ENCODE results near the gene DDX50. TPM values are rescaled to one million over a fixed set of nuclear protein-coding genes. Genes with fewer than 3 reads are reported as not detected.

The DDX50 gene
- total RNA-seq, 4 donors from 2014 or later, result 25.9 to 52.7 (median 38.3) TPM

- Histone ChIP-seq H3K4me3 (no peak overlapping the region), H3K27me3 (no peaks in the 10 kb centered on the region), H3K27ac (no peak overlapping the region), H3K36me3 (no peaks in the 10 kb centered on the region), H3K9me3 (no peaks in the 10 kb centered on the region), H3K4me1 (no peaks in the 10 kb centered on the region)
- DNase-seq (ENCODE audit: low spot score in 2 of 2), result no peak
- no peak for TF ChIP-seq CTCF (IDR thresholded peaks at IDR 0.05)
- TF ChIP-seq POLR2A (IDR thresholded peaks at IDR 0.05), result no peak
- no peak for TF ChIP-seq EP300 (IDR thresholded peaks at IDR 0.05)
Measured at GRCh38 chr10:68878496-68878895, 22.6 kb upstream of the DDX50 start.

- no peak for DNase-seq (ENCODE audit: low spot score in 2 of 2)
- no peak overlapping the region for H3K4me3 ChIP-seq
- no peaks in the 10 kb centered on the region for H3K27me3 ChIP-seq
- 83 to 97% methylated on average over 2 of the region's 2 CpGs for WGBS, 2 donors
- no peaks in the 10 kb centered on the region for H3K4me1 ChIP-seq
- no peaks in the 10 kb centered on the region for H3K36me3 ChIP-seq
- H3K9me3 ChIP-seq, result no peaks in the 10 kb centered on the region
- TF ChIP-seq CTCF (IDR thresholded peaks at IDR 0.05), result no peak
- TF ChIP-seq POLR2A (IDR thresholded peaks at IDR 0.05), result no peak
- TF ChIP-seq EP300 (IDR thresholded peaks at IDR 0.05), result no peak
- no peak overlapping the region for H3K27ac ChIP-seq
Measured at GRCh38 chr10:68879628-68880027, 21.5 kb upstream of the DDX50 start.

- Histone ChIP-seq H3K9me3 (no peaks in the 10 kb centered on the region), H3K27me3 (no peaks in the 10 kb centered on the region), H3K4me1 (no peaks in the 10 kb centered on the region), H3K27ac (no peak overlapping the region), H3K36me3 (no peaks in the 10 kb centered on the region), H3K4me3 (no peak overlapping the region)
- 92 to 97% methylated on average over 4 of the region's 4 CpGs for WGBS, 2 donors
- TF ChIP-seq EP300 (IDR thresholded peaks at IDR 0.05) (no peak), CTCF (IDR thresholded peaks at IDR 0.05) (no peak), POLR2A (IDR thresholded peaks at IDR 0.05) (no peak)
- no peak for DNase-seq (ENCODE audit: low spot score in 2 of 2)
Measured at GRCh38 chr10:68880181-68880580, 20.9 kb upstream of the DDX50 start.

GRCh38 chr10:68895041-68895440 is 6.1 kb upstream of the DDX50 start:
- TF ChIP-seq POLR2A (IDR thresholded peaks at IDR 0.05), result no peak
- no peak for TF ChIP-seq EP300 (IDR thresholded peaks at IDR 0.05)
- TF ChIP-seq CTCF (IDR thresholded peaks at IDR 0.05), result no peak
- DNase-seq (ENCODE audit: low spot score in 2 of 2), result no peak
- no peak overlapping the region for H3K27ac ChIP-seq
- peaks cover 0 to 11% (median 3%) of the 10 kb centered on the region in 4 donors for H3K4me1 ChIP-seq
- WGBS, 2 donors, result 95 to 97% methylated on average over 2 of the region's 2 CpGs
- no peak overlapping the region for H3K4me3 ChIP-seq
- no peaks in the 10 kb centered on the region for H3K36me3 ChIP-seq
- H3K27me3 ChIP-seq, result no peaks in the 10 kb centered on the region
- no peaks in the 10 kb centered on the region for H3K9me3 ChIP-seq

GRCh38 chr10:68897336-68897741 is 3.8 kb upstream of the DDX50 start:
- WGBS, 2 donors, result 31 to 37% methylated on average over 3 of the region's 3 CpGs
- peak in 1 of 2 donors; percentile 64 for DNase-seq (ENCODE audit: low spot score in 2 of 2)
- no peaks in the 10 kb centered on the region for H3K9me3 ChIP-seq
- no peak overlapping the region for H3K4me3 ChIP-seq
- H3K4me1 ChIP-seq, result peaks cover 0 to 19% (median 9%) of the 10 kb centered on the region in 4 donors
- TF ChIP-seq CTCF (IDR thresholded peaks at IDR 0.05) (peak; percentile 26 to 67 (median 37)), POLR2A (IDR thresholded peaks at IDR 0.05) (no peak)
- no peak overlapping the region for H3K27ac ChIP-seq
- no peaks in the 10 kb centered on the region for H3K27me3 ChIP-seq
- H3K36me3 ChIP-seq, result no peaks in the 10 kb centered on the region

Measured in tibial nerve (tissue), 4 donors.